Prostate gland (tissue), 2 donors: Measurements from ENCODE around the gene UXS1.

Experiments
- CTCF ChIP-seq, 4 experiments: fragments of 200-600 bp in 2 of 4; fragments of 450-650 bp in 2 of 4; sonication (generic) in 2 of 4; IDR thresholded peaks; 1 replicate in 3 of 4; 2 replicates in 1 of 4; pipeline ENCODE4 v1.5.1; 2016 to 2019; ENCODE audit warnings: antibody characterized with exemption in 4 of 4, mild to moderate bottlenecking in 2 of 4, moderate library complexity in 2 of 4
- POLR2A ChIP-seq: fragments of 450-650 bp; IDR thresholded peaks from one replicate; pipeline ENCODE4 v1.6.1; 2016; ENCODE audit warnings: antibody characterized with exemption, mild to moderate bottlenecking
- POLR2AphosphoS5 ChIP-seq: sonication (generic); formaldehyde crosslinking; IDR thresholded peaks from one replicate; pipeline ENCODE4 v1.6.1; 2017; ENCODE audit warnings: antibody characterized with exemption

- TF ChIP-seq POLR2AphosphoS5: no peak
- no peak for TF ChIP-seq CTCF (IDR thresholded peaks at IDR 0.05)
- TF ChIP-seq POLR2A: no peak
Measured at GRCh38 chr2:106113361-106113966, 80.6 kb downstream of the UXS1 start.
